K562 (cell line): ENCODE measurements around the gene TBL1X. TPM values are rescaled to one million over a fixed set of nuclear protein-coding genes. Genes with fewer than 3 reads are reported as not detected.

ENCODE experiments used
- ATAC-seq: fragments of 200-7000 bp; cut with Tn5 transposase; 3 replicates; pipeline ENCODE4 v1.9.1; 2020; ENCODE audit warnings: moderate library complexity
- BruUV-seq: library from RNA; stranded (reverse); fragments of 400-500 nt; replicated peaks from 2 replicates; lab custom pipeline; 2021; lab: Mats Ljungman, UMichigan
- CTCF ChIA-PET: fragments of 300-600 bp; formaldehyde crosslinking; extraction: SDS; loops from one replicate; lab custom pipeline; 2021; ENCODE audit warnings: low intra/inter-chr PET ratio; lab: Yijun Ruan, JAX
- POLR2A ChIA-PET: fragments of 300-600, 350-650 bp; sonication (Branson Sonifier 250); formaldehyde crosslinking; extraction: SDS; loops from one replicate; lab custom pipeline; 2021; ENCODE audit warnings: antibody characterized with exemption, inconsistent platforms; lab: Yijun Ruan, JAX
- DNase-seq, 4 experiments: peaks; one replicate each; pipeline versions ENCODE4 v3.0.0 to v3.0.0-alpha.2; 2011 to 2018; ENCODE audit warnings: low spot score in 3 of 4, mixed read lengths in 3 of 4; ENCODE audit errors: extremely low read depth in 1 of 4
- FAIRE-seq: peaks from 2 replicates; lab custom pipeline; 2011; peaks lifted over from hg19 to GRCh38; lab: Jason Lieb, UNC
- H2AFZ ChIP-seq: 2 replicates; pipeline ENCODE4 v1.6.0; 2011; ENCODE audit warnings: low read depth, low read length, control low read depth, inconsistent platforms
- H3K27ac ChIP-seq: fragments of 200-600 bp; 3 replicates; pipeline ENCODE4 v1.8.0; 2011; ENCODE audit warnings: low read depth, mild to moderate bottlenecking, control low read depth, inconsistent platforms, low read length, moderate library complexity, mixed read lengths; ENCODE audit errors: extremely low read depth
- H3K27me3 ChIP-seq, 2 experiments: fragments of 300-600 bp in 1 of 2; 2 replicates in 1 of 2; 3 replicates in 1 of 2; pipeline versions ENCODE4 v1.6.0 to v1.8.0; 2011; ENCODE audit warnings: inconsistent platforms in 2 of 2, low read length in 2 of 2, mild to moderate bottlenecking in 1 of 2, mixed read lengths in 1 of 2, moderate library complexity in 1 of 2; ENCODE audit not compliant: control insufficient read depth in 2 of 2, insufficient read depth in 2 of 2
- H3K36me3 ChIP-seq: fragments of 300-600 bp; 3 replicates; pipeline ENCODE4 v1.8.0; 2011; ENCODE audit warnings: mild to moderate bottlenecking, low read length, inconsistent platforms; ENCODE audit not compliant: control insufficient read depth, insufficient read depth
- H3K4me1 ChIP-seq, 2 experiments: fragments of 200-600 bp in 1 of 2; replicated peaks in 1 of 2; 2 replicates in 1 of 2; 3 replicates in 1 of 2; pipeline versions ENCODE4 v1.5.1 to v1.8.0; 2011; ENCODE audit warnings: inconsistent platforms in 2 of 2, low read length in 2 of 2, mild to moderate bottlenecking in 1 of 2, mixed read lengths in 1 of 2, moderate library complexity in 1 of 2; ENCODE audit not compliant: control insufficient read depth in 2 of 2, insufficient read depth in 2 of 2
- H3K4me2 ChIP-seq: 2 replicates; pipeline ENCODE4 v1.6.1; 2011; ENCODE audit warnings: low read length, control low read depth, inconsistent platforms, mixed read lengths; ENCODE audit not compliant: insufficient read depth
- H3K4me3 ChIP-seq: fragments of 200-600 bp; sonication (generic), shearing (Covaris generic); 2 replicates; pipeline ENCODE4 v1.5.1; 2016; ENCODE audit warnings: control low read depth, inconsistent platforms
- H3K79me2 ChIP-seq: fragments of 200-600 bp; 3 replicates; pipeline ENCODE4 v1.8.0; 2011; ENCODE audit warnings: low read length, inconsistent platforms; ENCODE audit not compliant: control insufficient read depth, insufficient read depth
- H3K9ac ChIP-seq, 2 experiments: 2 replicates each; pipeline versions ENCODE4 v1.6.0 to v1.6.1; 2011; ENCODE audit warnings: low read depth in 2 of 2, low read length in 2 of 2, control low read depth in 1 of 2, inconsistent platforms in 1 of 2, mild to moderate bottlenecking in 1 of 2, mixed read lengths in 1 of 2; ENCODE audit not compliant: insufficient read depth in 1 of 2
- H3K9me1 ChIP-seq: one replicate; pipeline ENCODE4 v1.6.0; 2011; ENCODE audit warnings: inconsistent platforms, mild to moderate bottlenecking, low read length, moderate library complexity; ENCODE audit not compliant: control insufficient read depth, insufficient read depth
- H3K9me3 ChIP-seq: replicated peaks from 2 replicates; pipeline ENCODE4 v1.5.1; 2011; ENCODE audit warnings: low read depth, low read length, inconsistent platforms; ENCODE audit not compliant: control insufficient read depth, insufficient read depth
- H4K20me1 ChIP-seq: replicated peaks from 2 replicates; pipeline ENCODE4 v1.6.1; 2011; ENCODE audit warnings: low read length, inconsistent platforms, mixed read lengths; ENCODE audit not compliant: control insufficient read depth, insufficient read depth
- ZKSCAN8 ChIP-seq: fragments of 200-800 bp; sonication (Bioruptor generic); IDR thresholded peaks from 2 replicates; pipeline ENCODE4 v1.6.1; 2016; ENCODE audit warnings: missing genetic modification characterization, missing compliant biosample characterization
- WGBS: fragments of 100-300 bp; shearing (Covaris generic); methylation state at CpG from one replicate; pipeline ENCODE4 v1.1.6; 2016; ENCODE audit warnings: low coverage, mixed read lengths; ENCODE audit not compliant: insufficient coverage; ENCODE audit errors: missing lambda C conversion rate; 5-methylcytosine and 5-hydroxymethylcytosine counted together
- in situ Hi-C: fragments of 300-500 bp; cut with MboI; formaldehyde crosslinking; loops from 4 replicates; pipeline ENCODE4 v1.15.0; 2018; ENCODE audit warnings: inconsistent platforms, mixed read lengths
- intact Hi-C: fragments of 100-400 bp; cut with micrococcal nuclease; formaldehyde crosslinking; loops from 2 replicates; pipeline ENCODE4 v1.14.2; 2022
- polyA plus RNA-seq, 8 experiments: library from polyadenylated mRNA; depleted of rRNA in 4 of 8; stranded (reverse) in 5 of 8; unstranded in 3 of 8; fragments of >200 nt; fragmentation: Nextera tagmentation in 2 of 8; fragmentation: Illumina TruSeq in 1 of 8; extraction: Ambion mirVana in 2 of 8; extraction: Trizol in 1 of 8; gene quantifications; 2 replicates each; pipeline versions ENCODE4 v1.2.1 to v1.2.3, GENCODE V29; 2011 to 2014; ENCODE audit warnings: inconsistent platforms in 1 of 8, missing spikeins in 1 of 8
- total RNA-seq, 7 experiments: library from RNA; depleted of rRNA in 6 of 7; stranded (reverse); fragments of >200 nt in 6 of 7; fragmentation: Illumina TruSeq in 2 of 7; extraction: Trizol in 2 of 7; gene quantifications; 2 replicates each; pipeline versions ENCODE4 v1.2.1 to v1.2.3, GENCODE V29; 2011 to 2021; ENCODE audit warnings: low replicate concordance in 1 of 7
- TF ChIP-seq, protein P1 (sequence below), 2 experiments: fragments of 450-650 bp in 1 of 2; sonication (generic) in 1 of 2; formaldehyde crosslinking in 1 of 2; IDR thresholded peaks; 2 replicates each; pipeline versions ENCODE4 v1.7.1 to v1.9.0; 2016 to 2022; ENCODE audit warnings: inconsistent platforms in 1 of 2, mild to moderate bottlenecking in 1 of 2, missing genetic modification reagents in 1 of 2

The TBL1X gene
- total and polyA plus RNA-seq, 9 of the 15 experiments (the other 6 are each of a cell fraction or from before 2014, with no cell fraction given), result 6.0 to 49.6 (median 19.7) TPM

DNA sequence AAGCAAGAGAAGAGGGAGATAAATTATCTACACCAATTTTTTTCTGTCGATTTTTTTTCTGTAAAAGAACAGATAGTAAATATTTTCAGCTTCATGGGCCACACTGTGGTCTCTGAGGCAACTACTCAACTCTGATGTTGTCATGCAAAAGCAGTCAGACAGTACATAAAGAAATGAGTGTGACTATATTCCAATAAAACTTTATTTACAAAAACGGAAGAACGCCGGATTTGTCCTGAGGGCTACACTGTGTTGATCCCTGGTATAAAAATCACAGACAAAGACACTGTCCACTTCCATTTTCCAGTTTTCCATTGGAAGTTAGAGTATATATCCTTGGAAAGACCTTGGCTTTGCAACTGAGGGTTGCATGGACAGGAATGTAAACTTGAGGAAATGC lies 282.8 kb downstream of the TBL1X start:
- ATAC-seq (no peak), DNase-seq (no peak)
- WGBS, result 7% methylated on average over 4 of the region's 4 CpGs
- H3K27ac ChIP-seq, result no peak overlapping the region
- no peaks in the 10 kb centered on the region for H4K20me1 ChIP-seq
- H3K9me1 ChIP-seq, result no peaks in the 10 kb centered on the region
- H3K4me3 ChIP-seq, result no peak overlapping the region
- H3K27me3 ChIP-seq, result peaks cover 0 to 13% of the 10 kb centered on the region in 2 experiments; a peak in 1 of 5 replicates
- POLR2A ChIA-PET, result interaction anchor here (0.8 kb wide), 1 partner anchor 10 kb away, joined by 3 read pairs; no protein-coding TSS in a partner anchor
- no peaks in the 10 kb centered on the region for H3K79me2 ChIP-seq
- in situ Hi-C loops (no loop called here), intact Hi-C loops (no loop called here)
- H3K36me3 ChIP-seq, result no peaks in the 10 kb centered on the region
- TF ChIP-seq, protein P1, sequence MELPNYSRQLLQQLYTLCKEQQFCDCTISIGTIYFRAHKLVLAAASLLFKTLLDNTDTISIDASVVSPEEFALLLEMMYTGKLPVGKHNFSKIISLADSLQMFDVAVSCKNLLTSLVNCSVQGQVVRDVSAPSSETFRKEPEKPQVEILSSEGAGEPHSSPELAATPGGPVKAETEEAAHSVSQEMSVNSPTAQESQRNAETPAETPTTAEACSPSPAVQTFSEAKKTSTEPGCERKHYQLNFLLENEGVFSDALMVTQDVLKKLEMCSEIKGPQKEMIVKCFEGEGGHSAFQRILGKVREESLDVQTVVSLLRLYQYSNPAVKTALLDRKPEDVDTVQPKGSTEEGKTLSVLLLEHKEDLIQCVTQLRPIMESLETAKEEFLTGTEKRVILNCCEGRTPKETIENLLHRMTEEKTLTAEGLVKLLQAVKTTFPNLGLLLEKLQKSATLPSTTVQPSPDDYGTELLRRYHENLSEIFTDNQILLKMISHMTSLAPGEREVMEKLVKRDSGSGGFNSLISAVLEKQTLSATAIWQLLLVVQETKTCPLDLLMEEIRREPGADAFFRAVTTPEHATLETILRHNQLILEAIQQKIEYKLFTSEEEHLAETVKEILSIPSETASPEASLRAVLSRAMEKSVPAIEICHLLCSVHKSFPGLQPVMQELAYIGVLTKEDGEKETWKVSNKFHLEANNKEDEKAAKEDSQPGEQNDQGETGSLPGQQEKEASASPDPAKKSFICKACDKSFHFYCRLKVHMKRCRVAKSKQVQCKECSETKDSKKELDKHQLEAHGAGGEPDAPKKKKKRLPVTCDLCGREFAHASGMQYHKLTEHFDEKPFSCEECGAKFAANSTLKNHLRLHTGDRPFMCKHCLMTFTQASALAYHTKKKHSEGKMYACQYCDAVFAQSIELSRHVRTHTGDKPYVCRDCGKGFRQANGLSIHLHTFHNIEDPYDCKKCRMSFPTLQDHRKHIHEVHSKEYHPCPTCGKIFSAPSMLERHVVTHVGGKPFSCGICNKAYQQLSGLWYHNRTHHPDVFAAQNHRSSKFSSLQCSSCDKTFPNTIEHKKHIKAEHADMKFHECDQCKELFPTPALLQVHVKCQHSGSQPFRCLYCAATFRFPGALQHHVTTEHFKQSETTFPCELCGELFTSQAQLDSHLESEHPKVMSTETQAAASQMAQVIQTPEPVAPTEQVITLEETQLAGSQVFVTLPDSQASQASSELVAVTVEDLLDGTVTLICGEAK (IDR thresholded peaks at IDR 0.05), result peak; percentile 83
- TF ChIP-seq, protein P1 (CRISPR knock-in tag; IDR thresholded peaks at IDR 0.05), result no peak; the same call in 1 of the 2 replicates
- no peak for TF ChIP-seq ZKSCAN8 (CRISPR knock-in tag)
- TF ChIP-seq, all 486 proteins: peak for 1
- CTCF ChIA-PET, result no interaction called here
- no peak for FAIRE-seq
- no peak overlapping the region for H3K9ac ChIP-seq
- H3K9me3 ChIP-seq, result no peaks in the 10 kb centered on the region
- no peak overlapping the region for H3K4me2 ChIP-seq
- H2AFZ ChIP-seq, result no peak overlapping the region
- BruUV-seq, result no TSS peak
- H3K4me1 ChIP-seq, result no peaks in the 10 kb centered on the region
